Ureter (tissue), 1 donor: ENCODE data around the gene INPP5A. TPM values are rescaled to one million over a fixed set of nuclear protein-coding genes. Genes with fewer than 3 reads are reported as not detected.

Experiments used
- DNase-seq: peaks from one replicate; pipeline ENCODE4 v3.0.0-alpha.2; 2020; ENCODE audit warnings: low spot score
- total RNA-seq: library from RNA; stranded (reverse); gene quantifications from one replicate; pipeline ENCODE4 v1.2.4, GENCODE V29; 2023
- donor health status: DM: yes; HTN: yes; CAD: no.

Gene INPP5A
- total RNA-seq, 1 donor from 2014 or later = 63.5 TPM

GRCh38 chr10:132578287-132578951 lies 40.8 kb downstream of the INPP5A start:
- no peak for DNase-seq

GRCh38 chr10:132579027-132579859 lies 41.7 kb downstream of the INPP5A start:
- no peak for DNase-seq

- no peak for DNase-seq
Observed at GRCh38 chr10:132580143-132580542, 42.6 kb downstream of the INPP5A start.

- DNase-seq = no peak
Observed at GRCh38 chr10:132580617-132581016, 43.0 kb downstream of the INPP5A start.

DNA sequence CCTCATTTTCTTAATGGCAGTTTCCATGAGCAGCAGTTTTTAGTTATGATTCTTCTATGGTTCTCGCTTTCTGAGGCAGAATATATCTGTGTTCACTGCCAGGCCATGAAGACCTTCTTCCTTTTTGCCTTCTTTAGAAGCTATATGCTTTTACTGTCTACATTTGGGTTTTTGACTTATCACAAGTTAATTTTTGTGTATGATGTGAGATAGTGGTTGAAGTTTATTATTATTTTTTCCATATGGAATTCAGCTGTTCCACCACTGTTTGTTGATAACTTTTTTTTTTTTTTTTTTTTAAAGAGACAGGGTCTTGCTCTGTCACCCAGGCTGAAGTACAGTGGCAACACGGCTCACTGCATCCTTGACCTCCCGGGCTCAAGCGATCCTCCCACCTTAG lies 44.5 kb downstream of the INPP5A start:
- no peak for DNase-seq

GRCh38 chr10:132582771-132583170 lies 45.2 kb downstream of the INPP5A start:
- no peak for DNase-seq

DNA sequence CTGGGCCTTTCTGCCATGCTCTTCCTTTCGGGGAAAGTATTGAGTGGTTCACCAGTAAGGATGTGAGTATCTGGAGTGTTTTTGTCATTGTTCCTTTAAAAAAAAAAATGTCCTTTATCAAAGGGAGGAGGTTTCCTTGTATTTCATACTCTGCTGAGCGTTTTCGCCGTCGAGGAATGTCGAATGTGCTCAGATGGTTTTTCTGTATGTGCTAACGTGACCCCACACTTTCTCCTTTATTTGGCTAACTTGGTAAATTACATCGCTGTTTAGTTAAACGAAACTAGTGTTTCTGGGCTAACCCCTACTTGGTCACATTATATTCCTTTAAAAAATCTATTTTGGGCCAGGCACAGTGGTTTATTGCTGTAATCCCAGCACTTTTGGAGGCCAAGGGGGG lies 45.9 kb downstream of the INPP5A start:
- no peak for DNase-seq

DNA sequence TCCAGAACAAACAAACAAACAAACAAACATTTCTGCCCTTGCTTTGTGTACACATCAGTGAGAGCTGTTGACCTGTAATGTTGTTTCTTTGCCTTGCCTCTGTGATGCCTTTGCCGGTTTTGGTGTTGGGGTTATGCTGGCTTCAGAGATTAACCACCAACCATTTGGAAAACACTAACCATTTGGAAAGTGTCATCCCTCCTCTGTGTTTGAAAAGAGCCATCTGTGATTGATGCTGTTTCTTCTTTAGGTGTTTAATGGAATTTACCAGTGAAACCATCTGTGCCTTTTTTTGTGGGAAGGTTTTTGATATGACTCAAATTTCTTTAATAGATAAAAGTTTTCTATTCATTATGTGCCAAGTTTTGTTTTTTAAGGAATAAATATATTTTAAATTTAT lies 46.5 kb downstream of the INPP5A start:
- DNase-seq = no peak

DNA sequence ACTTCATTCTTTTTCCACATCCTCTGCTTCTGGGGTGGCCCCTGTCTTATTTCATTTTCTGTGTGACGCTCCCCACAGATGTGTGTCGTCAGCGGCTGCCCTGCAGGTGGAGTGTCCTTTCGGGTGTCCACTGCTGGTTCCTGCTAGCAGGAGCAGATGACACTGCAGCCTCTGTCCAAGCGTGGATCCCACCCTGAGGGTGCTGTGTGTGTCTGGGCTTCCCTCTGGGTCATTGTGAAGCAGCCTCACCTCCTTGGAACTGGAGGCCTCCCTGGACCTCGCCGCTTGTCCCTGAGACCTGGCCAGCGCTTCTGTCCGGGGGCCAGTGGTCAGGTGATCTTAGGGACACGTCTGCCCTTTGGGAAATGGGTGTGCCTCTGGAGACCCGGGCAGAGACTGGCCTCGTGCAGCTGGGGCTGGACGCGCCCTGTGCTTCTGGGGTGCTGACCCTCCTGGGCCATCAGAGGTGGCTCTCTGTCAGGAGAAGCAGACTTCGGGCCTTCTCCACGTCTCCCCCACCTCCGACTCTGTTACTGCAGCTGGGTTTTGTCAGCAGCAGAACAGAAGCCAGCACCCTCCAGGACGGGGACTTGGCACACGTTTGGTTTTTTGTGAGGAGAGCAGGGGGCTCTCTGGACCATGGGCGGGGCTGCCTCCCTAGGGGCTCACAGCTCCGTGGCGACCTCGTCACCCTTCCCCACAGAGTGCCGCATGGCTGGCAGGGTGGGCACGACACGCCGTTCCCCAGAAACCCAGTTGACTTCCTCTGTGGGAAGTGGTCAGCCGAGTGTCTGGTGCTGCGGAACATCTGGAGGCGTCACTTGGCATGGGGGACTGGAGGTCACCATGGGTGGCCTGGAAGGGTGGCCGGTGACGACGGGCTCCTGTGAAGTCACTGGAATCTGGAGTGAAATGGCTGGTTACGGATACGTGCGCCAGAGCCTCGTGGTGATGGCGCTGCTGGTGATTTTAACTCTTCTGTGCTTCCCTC lies 48.4 kb downstream of the INPP5A start:
- no peak for DNase-seq

- DNase-seq = no peak
Observed at GRCh38 chr10:132586739-132587138, 49.2 kb downstream of the INPP5A start.

DNA sequence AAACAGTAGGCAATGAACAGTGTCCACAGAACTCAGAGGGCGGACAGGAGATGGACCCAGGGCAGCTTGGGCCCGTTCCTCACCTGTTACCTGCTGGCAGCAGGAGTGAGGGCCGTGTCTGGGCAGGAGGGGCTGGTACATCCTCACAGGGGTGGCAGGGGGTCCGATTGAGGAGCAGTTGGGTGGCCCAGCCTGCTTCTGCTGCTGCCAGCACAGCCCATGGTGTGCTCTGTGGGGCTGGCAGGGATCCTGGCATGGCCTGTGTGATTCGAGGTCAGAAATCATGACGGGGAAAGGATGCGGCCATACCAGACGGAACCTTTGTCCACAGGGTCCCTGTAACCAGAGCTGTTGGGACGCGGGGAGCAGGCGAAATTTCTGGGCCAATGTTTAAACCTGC lies 49.6 kb downstream of the INPP5A start:
- no peak for DNase-seq

GRCh38 chr10:132588301-132589013 lies 50.9 kb downstream of the INPP5A start:
- DNase-seq = no peak

GRCh38 chr10:132589015-132589414 lies 51.4 kb downstream of the INPP5A start:
- no peak for DNase-seq

- no peak for DNase-seq
Observed at GRCh38 chr10:132589681-132590080, 52.1 kb downstream of the INPP5A start.

DNA sequence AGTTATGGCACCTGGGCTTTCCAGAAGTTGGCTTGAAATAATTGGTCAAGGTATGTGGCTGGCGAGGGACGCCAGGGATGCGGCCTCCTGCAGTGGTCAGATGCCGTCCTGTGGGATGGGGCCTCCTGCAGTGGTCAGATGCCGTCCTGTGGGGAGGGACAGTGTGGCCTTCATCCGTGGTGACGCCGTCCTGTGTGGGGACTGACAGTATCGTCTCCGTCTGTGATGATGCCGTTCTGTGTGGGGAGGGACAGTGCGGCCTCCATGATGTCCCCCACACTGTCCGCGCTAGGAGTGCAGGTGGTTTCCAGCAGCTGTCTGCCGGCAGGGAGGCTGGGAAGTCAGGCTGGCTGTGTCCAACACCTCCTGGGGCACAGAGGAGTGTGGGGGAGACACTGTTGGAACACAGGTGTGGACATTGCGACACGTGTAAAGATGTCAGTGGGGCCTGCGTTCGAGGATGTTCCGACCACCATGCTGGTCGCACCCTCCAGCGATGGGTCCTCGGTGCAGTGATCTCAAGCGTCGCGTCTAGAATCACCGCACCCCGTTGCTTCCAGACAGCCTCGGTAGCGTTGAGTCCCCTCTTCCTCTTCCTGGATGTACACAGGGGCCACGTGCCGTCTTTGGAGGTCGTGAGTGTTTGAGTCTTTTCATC lies 52.6 kb downstream of the INPP5A start:
- no peak for DNase-seq

GRCh38 chr10:132590752-132591121 lies 53.1 kb downstream of the INPP5A start:
- no peak for DNase-seq

DNA sequence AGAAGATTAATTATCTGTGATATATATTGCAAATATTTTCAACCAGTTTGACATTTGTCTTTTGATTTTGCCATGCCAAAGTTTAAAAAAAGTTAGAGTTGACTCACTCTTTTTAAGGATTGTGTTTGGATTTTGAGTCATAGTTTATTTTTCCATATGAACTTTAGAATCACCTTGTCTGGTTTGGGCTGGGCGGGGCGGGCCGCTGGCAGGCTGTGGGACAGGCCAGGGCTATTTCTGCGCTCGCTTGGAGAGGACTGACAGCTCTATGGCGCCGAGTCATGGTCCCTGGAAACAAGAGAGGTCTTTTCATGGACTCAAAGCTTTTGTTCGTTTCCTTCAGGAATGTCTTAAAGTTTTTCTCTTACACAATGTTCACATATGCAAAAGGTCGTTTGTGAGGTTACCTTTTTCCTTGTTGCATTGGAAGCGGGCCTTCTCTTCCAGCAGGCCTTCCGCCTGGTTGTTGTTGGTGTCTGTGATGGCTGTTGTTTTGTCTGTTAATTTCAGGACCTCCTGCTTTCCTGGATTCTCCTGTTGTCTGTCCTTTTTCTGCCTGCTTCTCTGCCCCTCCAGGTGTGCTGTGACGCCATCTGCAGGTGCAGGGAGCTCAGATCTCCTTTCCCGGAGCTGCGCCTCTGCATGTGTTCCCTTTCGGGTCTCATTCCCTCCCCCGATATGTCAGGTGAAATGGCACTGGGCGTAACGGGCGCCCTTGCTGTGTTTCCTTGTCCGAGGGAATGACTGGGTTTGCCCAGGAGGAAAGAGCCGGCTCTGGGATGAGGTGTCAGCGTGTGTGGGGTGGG lies 53.8 kb downstream of the INPP5A start:
- no peak for DNase-seq

DNA sequence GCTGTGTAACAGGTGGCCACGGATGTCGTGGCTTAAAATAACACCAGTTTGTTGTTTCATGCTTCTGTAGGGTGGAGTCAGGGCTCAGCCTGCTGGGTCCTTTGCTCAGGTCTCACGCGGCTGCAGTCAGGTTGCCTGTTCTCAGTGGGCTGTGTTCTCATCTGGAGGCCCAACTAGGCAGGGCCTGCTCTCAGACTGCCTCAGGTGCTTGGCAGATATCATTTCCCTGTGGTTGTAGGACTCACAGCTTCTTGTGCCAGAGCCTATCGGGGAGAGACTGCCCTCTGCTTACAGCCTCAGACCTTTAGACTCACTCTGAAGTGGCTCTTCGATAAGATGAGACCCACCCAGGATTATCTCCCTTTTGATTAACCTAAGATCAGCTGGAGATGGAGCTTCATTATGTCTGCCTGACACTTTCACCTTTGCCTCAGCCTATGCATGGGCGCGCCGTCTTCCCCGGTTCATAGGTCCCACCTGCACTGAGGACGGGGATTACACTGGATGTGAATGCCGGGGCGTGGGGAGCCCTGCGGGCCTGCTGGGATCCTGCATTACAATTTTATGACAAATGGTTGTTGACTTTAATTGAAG lies 55.3 kb downstream of the INPP5A start:
- DNase-seq = no peak

GRCh38 chr10:132593389-132593788 lies 55.8 kb downstream of the INPP5A start:
- DNase-seq = no peak
